SK-N-SH (cell line): ENCODE data around the gene RBM12. TPM values are rescaled to one million over a fixed set of nuclear protein-coding genes. Genes with fewer than 3 reads are reported as not detected.

Source experiments
- CTCF ChIA-PET: fragments of 300-600, 350-600 bp; formaldehyde crosslinking; extraction: SDS; loops from one replicate; lab custom pipeline; 2021; lab: Yijun Ruan, JAX
- POLR2A ChIA-PET: fragments of 350-600 bp; sonication (Branson Sonifier 250); formaldehyde crosslinking; extraction: SDS; loops from one replicate; lab custom pipeline; 2020; ENCODE audit warnings: antibody characterized with exemption, inconsistent platforms; lab: Yijun Ruan, JAX
- DNase-seq: peaks from one replicate; pipeline ENCODE4 v3.0.0; 2012
- H2AFZ ChIP-seq: fragments of 200-600 bp; sonication (generic); 2 replicates; pipeline ENCODE4 v1.8.1; 2016; ENCODE audit warnings: antibody characterized with exemption, mild to moderate bottlenecking, low read depth
- H3F3A ChIP-seq: fragments of 200-600 bp; sonication (generic); replicated peaks from 2 replicates; pipeline ENCODE3; 2016; ENCODE audit warnings: antibody characterized with exemption, mild to moderate bottlenecking; ENCODE audit not compliant: insufficient read depth
- H3K27ac ChIP-seq, 2 experiments: fragments of 200-500 bp in 1 of 2; fragments of 200-600 bp in 1 of 2; sonication (Bioruptor generic) in 1 of 2; sonication (generic), shearing (Covaris generic) in 1 of 2; 2 replicates each; pipeline versions ENCODE4 v1.5.1 to v1.6.1; 2014 to 2016; ENCODE audit warnings: low read depth in 2 of 2, inconsistent platforms in 1 of 2, low read length in 1 of 2, mild to moderate bottlenecking in 1 of 2, mixed read lengths in 1 of 2
- H3K27me3 ChIP-seq: fragments of 200-600 bp; sonication (generic), shearing (Covaris generic); 2 replicates; pipeline ENCODE4 v1.6.1; 2016; ENCODE audit warnings: mixed run types; ENCODE audit not compliant: insufficient read depth
- H3K36me3 ChIP-seq, 2 experiments: fragments of 200-500 bp in 1 of 2; fragments of 200-600 bp in 1 of 2; sonication (Bioruptor generic) in 1 of 2; sonication (generic) in 1 of 2; replicated peaks in 1 of 2; 2 replicates each; pipeline versions ENCODE3 to v1.5.1; 2014 to 2016; ENCODE audit warnings: low read length in 1 of 2, mild to moderate bottlenecking in 1 of 2; ENCODE audit not compliant: insufficient read depth in 2 of 2, control insufficient read depth in 1 of 2
- H3K4me1 ChIP-seq, 2 experiments: fragments of 200-500 bp in 1 of 2; fragments of 200-600 bp in 1 of 2; sonication (Bioruptor generic) in 1 of 2; sonication (generic), shearing (Covaris generic) in 1 of 2; 2 replicates each; pipeline versions ENCODE4 v1.5.1 to v1.6.1; 2014 to 2016; ENCODE audit warnings: low read depth in 1 of 2, low read length in 1 of 2, mixed run types in 1 of 2; ENCODE audit not compliant: insufficient read depth in 2 of 2, control insufficient read depth in 1 of 2
- H3K4me2 ChIP-seq: fragments of 200-600 bp; sonication (generic), shearing (Covaris generic); 2 replicates; pipeline ENCODE4 v1.6.1; 2017; ENCODE audit warnings: mixed run types
- H3K4me3 ChIP-seq, 2 experiments: fragments of 200-500 bp in 1 of 2; fragments of 200-600 bp in 1 of 2; sonication (Bioruptor generic) in 1 of 2; sonication (generic), shearing (Covaris generic) in 1 of 2; 2 replicates each; pipeline versions ENCODE4 v1.5.1 to v1.8.1; 2014 to 2016; ENCODE audit warnings: low read depth in 2 of 2, inconsistent platforms in 1 of 2, low read length in 1 of 2, mild to moderate bottlenecking in 1 of 2, mixed read lengths in 1 of 2, moderate library complexity in 1 of 2
- H3K79me2 ChIP-seq: fragments of 200-600 bp; sonication (generic); 2 replicates; pipeline ENCODE4 v1.8.1; 2017; ENCODE audit warnings: mild to moderate bottlenecking; ENCODE audit not compliant: insufficient read depth
- H3K9ac ChIP-seq: fragments of 200-600 bp; sonication (generic); 2 replicates; pipeline ENCODE4 v1.6.1; 2017; ENCODE audit warnings: mixed run types
- H3K9me2 ChIP-seq: fragments of 200-600 bp; sonication (generic); 2 replicates; pipeline ENCODE4 v1.6.1; 2017; ENCODE audit warnings: mixed run types
- H3K9me3 ChIP-seq: fragments of 200-600 bp; sonication (generic); 2 replicates; pipeline ENCODE4 v1.6.1; 2017; ENCODE audit warnings: mixed run types, mild to moderate bottlenecking, moderate library complexity
- H4K20me1 ChIP-seq: fragments of 200-600 bp; sonication (generic); 2 replicates; pipeline ENCODE4 v1.6.1; 2017; ENCODE audit warnings: mild to moderate bottlenecking, mixed run types; ENCODE audit not compliant: insufficient read depth
- CHD2 ChIP-seq: fragments of 150-350 bp; IDR thresholded peaks from 2 replicates; pipeline ENCODE4 v1.6.1; 2018; ENCODE audit warnings: low read length; ENCODE audit not compliant: partially characterized antibody
- ELF1 ChIP-seq: IDR thresholded peaks from 2 replicates; pipeline ENCODE4 v1.4.0; 2012
- EP300 ChIP-seq, 2 experiments: IDR thresholded peaks; 2 replicates each; pipeline versions ENCODE4 v1.4.0 to v1.6.1; 2012; ENCODE audit warnings: borderline replicate concordance in 1 of 2, low read depth in 1 of 2, low read length in 1 of 2
- EZH2phosphoT487 ChIP-seq: fragments of 200-600 bp; sonication (generic); IDR thresholded peaks from 2 replicates; pipeline ENCODE4 v1.6.1; 2017; ENCODE audit warnings: low read depth, mixed run types, mild to moderate bottlenecking, antibody characterized with exemption, moderate library complexity, borderline replicate concordance
- FOSL2 ChIP-seq: IDR thresholded peaks from 2 replicates; pipeline ENCODE4 v1.4.0; 2012; ENCODE audit warnings: low read depth, mild to moderate bottlenecking, moderate library complexity, borderline replicate concordance
- FOXJ3 ChIP-seq: sonication (generic); formaldehyde crosslinking; IDR thresholded peaks from 2 replicates; pipeline ENCODE4 v1.5.1; 2020; ENCODE audit warnings: mild to moderate bottlenecking, missing genetic modification reagents
- FOXM1 ChIP-seq: IDR thresholded peaks from 2 replicates; pipeline ENCODE4 v1.4.0; 2012; ENCODE audit warnings: low read depth, mild to moderate bottlenecking
- MAX ChIP-seq: IDR thresholded peaks from 2 replicates; pipeline ENCODE4 v1.4.0; 2012; ENCODE audit warnings: low read depth
- NFIC ChIP-seq: IDR thresholded peaks from 2 replicates; pipeline ENCODE4 v1.4.0; 2012; ENCODE audit warnings: borderline replicate concordance
- NRF1 ChIP-seq: IDR thresholded peaks from 2 replicates; pipeline ENCODE4 v1.6.1; 2012; ENCODE audit warnings: low read depth, mild to moderate bottlenecking, low read length
- POLR2AphosphoS5 ChIP-seq: IDR thresholded peaks from 2 replicates; pipeline ENCODE4 v1.6.1; 2012; ENCODE audit warnings: low read depth, low read length
- SMC3 ChIP-seq: IDR thresholded peaks from 2 replicates; pipeline ENCODE4 v1.6.1; 2012; ENCODE audit warnings: low read depth, low read length, improper control_type of control experiment
- TAF1 ChIP-seq: IDR thresholded peaks from 2 replicates; pipeline ENCODE4 v1.6.1; 2012; ENCODE audit warnings: low read depth, mild to moderate bottlenecking, low read length, moderate library complexity, borderline replicate concordance
- TCF12 ChIP-seq: IDR thresholded peaks from 2 replicates; pipeline ENCODE4 v1.4.0; 2012
- TEAD4 ChIP-seq: IDR thresholded peaks from 2 replicates; pipeline ENCODE4 v1.4.0; 2012; ENCODE audit warnings: mild to moderate bottlenecking, borderline replicate concordance; ENCODE audit not compliant: insufficient read depth
- WGBS: methylation state at CpG from one replicate; pipeline ENCODE4 v1.1.6; 2017; ENCODE audit warnings: low lambda C conversion rate; 5-methylcytosine and 5-hydroxymethylcytosine counted together
- polyA plus RNA-seq, 3 experiments: library from polyadenylated mRNA; depleted of rRNA; stranded (reverse); fragments of >200 nt; gene quantifications; 2 replicates each; pipeline ENCODE4 v1.2.3, GENCODE V29; 2012
- TF ChIP-seq, protein P1 (sequence below): fragments of 150-350 bp; IDR thresholded peaks from 2 replicates; pipeline ENCODE4 v1.6.1; 2016; ENCODE audit warnings: mild to moderate bottlenecking, low read depth, low read length
- TF ChIP-seq, protein P2 (sequence below): IDR thresholded peaks from 2 replicates; pipeline ENCODE4 v1.6.1; 2012; ENCODE audit warnings: mild to moderate bottlenecking, low read depth, low read length, moderate library complexity
- TF ChIP-seq, protein P3 (sequence below): fragments of 200-600 bp; sonication (generic); IDR thresholded peaks from 2 replicates; pipeline ENCODE4 v1.6.1; 2017; ENCODE audit warnings: antibody characterized with exemption, mild to moderate bottlenecking, moderate library complexity
- TF ChIP-seq, protein P4 (sequence below): IDR thresholded peaks from 2 replicates; pipeline ENCODE4; 2012

RBM12 gene
- polyA plus RNA-seq, 1 of the 3 experiments (the other 2 are of a cell fraction), result 41.9 TPM

- TF ChIP-seq CHD2 (peak; percentile 74), TEAD4 (peak; percentile 75; the same call in 1 of the 2 replicates), NRF1 (peak; percentile 86), SMC3 (no peak), FOXM1 (no peak), MAX (peak; percentile 94), FOSL2 (no peak), EZH2phosphoT487 (no peak)
- TF ChIP-seq, protein P1, sequence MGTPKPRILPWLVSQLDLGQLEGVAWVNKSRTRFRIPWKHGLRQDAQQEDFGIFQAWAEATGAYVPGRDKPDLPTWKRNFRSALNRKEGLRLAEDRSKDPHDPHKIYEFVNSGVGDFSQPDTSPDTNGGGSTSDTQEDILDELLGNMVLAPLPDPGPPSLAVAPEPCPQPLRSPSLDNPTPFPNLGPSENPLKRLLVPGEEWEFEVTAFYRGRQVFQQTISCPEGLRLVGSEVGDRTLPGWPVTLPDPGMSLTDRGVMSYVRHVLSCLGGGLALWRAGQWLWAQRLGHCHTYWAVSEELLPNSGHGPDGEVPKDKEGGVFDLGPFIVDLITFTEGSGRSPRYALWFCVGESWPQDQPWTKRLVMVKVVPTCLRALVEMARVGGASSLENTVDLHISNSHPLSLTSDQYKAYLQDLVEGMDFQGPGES, result no peak
- TF ChIP-seq, protein P2, sequence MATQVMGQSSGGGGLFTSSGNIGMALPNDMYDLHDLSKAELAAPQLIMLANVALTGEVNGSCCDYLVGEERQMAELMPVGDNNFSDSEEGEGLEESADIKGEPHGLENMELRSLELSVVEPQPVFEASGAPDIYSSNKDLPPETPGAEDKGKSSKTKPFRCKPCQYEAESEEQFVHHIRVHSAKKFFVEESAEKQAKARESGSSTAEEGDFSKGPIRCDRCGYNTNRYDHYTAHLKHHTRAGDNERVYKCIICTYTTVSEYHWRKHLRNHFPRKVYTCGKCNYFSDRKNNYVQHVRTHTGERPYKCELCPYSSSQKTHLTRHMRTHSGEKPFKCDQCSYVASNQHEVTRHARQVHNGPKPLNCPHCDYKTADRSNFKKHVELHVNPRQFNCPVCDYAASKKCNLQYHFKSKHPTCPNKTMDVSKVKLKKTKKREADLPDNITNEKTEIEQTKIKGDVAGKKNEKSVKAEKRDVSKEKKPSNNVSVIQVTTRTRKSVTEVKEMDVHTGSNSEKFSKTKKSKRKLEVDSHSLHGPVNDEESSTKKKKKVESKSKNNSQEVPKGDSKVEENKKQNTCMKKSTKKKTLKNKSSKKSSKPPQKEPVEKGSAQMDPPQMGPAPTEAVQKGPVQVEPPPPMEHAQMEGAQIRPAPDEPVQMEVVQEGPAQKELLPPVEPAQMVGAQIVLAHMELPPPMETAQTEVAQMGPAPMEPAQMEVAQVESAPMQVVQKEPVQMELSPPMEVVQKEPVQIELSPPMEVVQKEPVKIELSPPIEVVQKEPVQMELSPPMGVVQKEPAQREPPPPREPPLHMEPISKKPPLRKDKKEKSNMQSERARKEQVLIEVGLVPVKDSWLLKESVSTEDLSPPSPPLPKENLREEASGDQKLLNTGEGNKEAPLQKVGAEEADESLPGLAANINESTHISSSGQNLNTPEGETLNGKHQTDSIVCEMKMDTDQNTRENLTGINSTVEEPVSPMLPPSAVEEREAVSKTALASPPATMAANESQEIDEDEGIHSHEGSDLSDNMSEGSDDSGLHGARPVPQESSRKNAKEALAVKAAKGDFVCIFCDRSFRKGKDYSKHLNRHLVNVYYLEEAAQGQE, result peak; percentile 42; the same call in 1 of the 2 replicates
- TF ChIP-seq, all 33 proteins: peak for 13
Measured at GRCh38 chr20:35664466-35665206, at the start of gene RBM12, which contains the start of gene CPNE1 (continued).

GRCh38 chr20:35714127-35714526 is 49.4 kb upstream of the RBM12 start:
- Histone ChIP-seq H3K4me2 (no peak overlapping the region), H3K4me3 (no peak overlapping the region), H3K9me3 (no peaks in the 10 kb centered on the region), H4K20me1 (peaks cover 87% of the 10 kb centered on the region), H3K9ac (no peak overlapping the region), H2AFZ (no peak overlapping the region), H3K27ac (no peak overlapping the region), H3K79me2 (peaks cover 97% of the 10 kb centered on the region), H3K4me1 (peaks cover 0 to 18% of the 10 kb centered on the region in 2 experiments; a peak in 3 of 4 replicates), H3K27me3 (no peaks in the 10 kb centered on the region), H3K9me2 (no peaks in the 10 kb centered on the region), H3F3A (peaks cover 83% of the 10 kb centered on the region), H3K36me3 (peaks cover 87 to 99% of the 10 kb centered on the region in 2 experiments)
- no peak for DNase-seq
- WGBS, result 90% methylated on average over 4 of the region's 4 CpGs
- CTCF ChIA-PET, result interaction anchor here (0.5 to 1.4 kb wide), 3 partner anchors 16 to 171 kb away, joined by 3 to 5 read pairs (median 3); no protein-coding TSS in a partner anchor
- POLR2A ChIA-PET, result interaction anchor here (1.3 kb wide), 1 partner anchor 28 kb away, joined by 3 read pairs; the partner anchor contains the start of gene RBM39
- TF ChIP-seq, protein P1, result no peak
- TF ChIP-seq NRF1 (no peak), EZH2phosphoT487 (no peak), POLR2AphosphoS5 (no peak), CHD2 (no peak), TAF1 (no peak), TCF12 (no peak), EP300 (IDR thresholded peaks at IDR 0.05; ENCODE audit: borderline replicate concordance in 1 of 2, low read depth in 1 of 2, low read length in 1 of 2) (no peak), NFIC (no peak), FOXJ3 (no peak), ELF1 (no peak)
- TF ChIP-seq, protein P3, sequence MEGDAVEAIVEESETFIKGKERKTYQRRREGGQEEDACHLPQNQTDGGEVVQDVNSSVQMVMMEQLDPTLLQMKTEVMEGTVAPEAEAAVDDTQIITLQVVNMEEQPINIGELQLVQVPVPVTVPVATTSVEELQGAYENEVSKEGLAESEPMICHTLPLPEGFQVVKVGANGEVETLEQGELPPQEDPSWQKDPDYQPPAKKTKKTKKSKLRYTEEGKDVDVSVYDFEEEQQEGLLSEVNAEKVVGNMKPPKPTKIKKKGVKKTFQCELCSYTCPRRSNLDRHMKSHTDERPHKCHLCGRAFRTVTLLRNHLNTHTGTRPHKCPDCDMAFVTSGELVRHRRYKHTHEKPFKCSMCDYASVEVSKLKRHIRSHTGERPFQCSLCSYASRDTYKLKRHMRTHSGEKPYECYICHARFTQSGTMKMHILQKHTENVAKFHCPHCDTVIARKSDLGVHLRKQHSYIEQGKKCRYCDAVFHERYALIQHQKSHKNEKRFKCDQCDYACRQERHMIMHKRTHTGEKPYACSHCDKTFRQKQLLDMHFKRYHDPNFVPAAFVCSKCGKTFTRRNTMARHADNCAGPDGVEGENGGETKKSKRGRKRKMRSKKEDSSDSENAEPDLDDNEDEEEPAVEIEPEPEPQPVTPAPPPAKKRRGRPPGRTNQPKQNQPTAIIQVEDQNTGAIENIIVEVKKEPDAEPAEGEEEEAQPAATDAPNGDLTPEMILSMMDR, result no peak
- TF ChIP-seq, protein P4, sequence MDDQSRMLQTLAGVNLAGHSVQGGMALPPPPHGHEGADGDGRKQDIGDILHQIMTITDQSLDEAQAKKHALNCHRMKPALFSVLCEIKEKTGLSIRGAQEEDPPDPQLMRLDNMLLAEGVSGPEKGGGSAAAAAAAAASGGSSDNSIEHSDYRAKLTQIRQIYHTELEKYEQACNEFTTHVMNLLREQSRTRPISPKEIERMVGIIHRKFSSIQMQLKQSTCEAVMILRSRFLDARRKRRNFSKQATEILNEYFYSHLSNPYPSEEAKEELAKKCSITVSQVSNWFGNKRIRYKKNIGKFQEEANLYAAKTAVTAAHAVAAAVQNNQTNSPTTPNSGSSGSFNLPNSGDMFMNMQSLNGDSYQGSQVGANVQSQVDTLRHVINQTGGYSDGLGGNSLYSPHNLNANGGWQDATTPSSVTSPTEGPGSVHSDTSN, result no peak
- TF ChIP-seq, all 33 proteins: peak for 0
